GM23338 (cell line): Measurements from ENCODE around the gene SLC17A5. TPM values are rescaled to one million over a fixed set of nuclear protein-coding genes. Genes with fewer than 3 reads are reported as not detected.

Experiments used
- ATAC-seq: fragments of 200-7000 bp; cut with Tn5 transposase; 3 replicates; pipeline ENCODE4 v1.9.1; 2020
- DNase-seq: peaks from one replicate; pipeline ENCODE4 v3.0.0-alpha.2; 2015; ENCODE audit warnings: low spot score
- H2AFZ ChIP-seq: fragments of 200-600 bp; sonication (generic); 2 replicates; pipeline ENCODE4 v1.8.0; 2016; ENCODE audit warnings: antibody characterized with exemption, mild to moderate bottlenecking, moderate library complexity
- H3F3A ChIP-seq: fragments of 200-600 bp; sonication (generic); replicated peaks from 2 replicates; pipeline ENCODE4 v1.8.0; 2017; ENCODE audit warnings: antibody characterized with exemption, mixed run types, low read depth
- H3K27ac ChIP-seq: fragments of 200-600 bp; sonication (generic); 2 replicates; pipeline ENCODE4 v1.6.1; 2016; ENCODE audit warnings: low read depth
- H3K27me3 ChIP-seq: fragments of 200-600 bp; sonication (generic); 2 replicates; pipeline ENCODE4 v1.8.0; 2016; ENCODE audit warnings: mild to moderate bottlenecking, mixed run types, moderate library complexity; ENCODE audit not compliant: insufficient read depth
- H3K36me3 ChIP-seq: fragments of 200-600 bp; sonication (generic); 2 replicates; pipeline ENCODE4 v1.8.0; 2016; ENCODE audit warnings: mild to moderate bottlenecking; ENCODE audit not compliant: insufficient read depth
- H3K4me1 ChIP-seq: fragments of 200-600 bp; sonication (generic); 2 replicates; pipeline ENCODE4 v1.8.0; 2016; ENCODE audit warnings: mild to moderate bottlenecking, moderate library complexity; ENCODE audit not compliant: insufficient read depth
- H3K4me2 ChIP-seq: fragments of 200-600 bp; sonication (generic); 2 replicates; pipeline ENCODE4 v1.7.1; 2017; ENCODE audit warnings: mixed run types
- H3K4me3 ChIP-seq: fragments of 200-600 bp; sonication (generic); 2 replicates; pipeline ENCODE4 v1.6.1; 2016; ENCODE audit warnings: mixed run types
- H3K79me2 ChIP-seq: fragments of 200-600 bp; sonication (generic); replicated peaks from 2 replicates; pipeline ENCODE4 v1.8.0; 2017; ENCODE audit warnings: mild to moderate bottlenecking; ENCODE audit not compliant: insufficient read depth
- H3K9me2 ChIP-seq: fragments of 200-600 bp; sonication (generic); 2 replicates; pipeline ENCODE4 v1.8.0; 2017; ENCODE audit not compliant: insufficient read depth
- H4K20me1 ChIP-seq: fragments of 200-600 bp; sonication (generic); replicated peaks from 2 replicates; pipeline ENCODE4 v1.8.0; 2017; ENCODE audit warnings: mild to moderate bottlenecking; ENCODE audit not compliant: insufficient read depth
- H3K27ac Mint-ChIP-seq: 2 replicates; pipeline ENCODE4 v1.8.0; 2020; ENCODE audit warnings: inconsistent platforms, mild to moderate bottlenecking, moderate library complexity, mixed read lengths
- H3K27me3 Mint-ChIP-seq: 3 replicates; pipeline ENCODE4 v1.8.0; 2022; ENCODE audit warnings: low read depth, mild to moderate bottlenecking, moderate library complexity, mixed read lengths, inconsistent platforms; ENCODE audit not compliant: insufficient read depth, poor library complexity
- H3K36me3 Mint-ChIP-seq: 3 replicates; pipeline ENCODE4 v1.8.0; 2021; ENCODE audit warnings: low read depth, mild to moderate bottlenecking, inconsistent platforms, moderate library complexity, mixed read lengths
- H3K4me1 Mint-ChIP-seq: 3 replicates; pipeline ENCODE4 v1.8.0; 2020; ENCODE audit warnings: mild to moderate bottlenecking, inconsistent platforms, mixed read lengths
- H3K4me3 Mint-ChIP-seq: 3 replicates; pipeline ENCODE4 v1.8.0; 2021; ENCODE audit warnings: moderate library complexity, mild to moderate bottlenecking, inconsistent platforms, mixed read lengths
- H3K9me3 Mint-ChIP-seq: 3 replicates; pipeline ENCODE4 v1.8.0; 2020; ENCODE audit warnings: moderate library complexity, mild to moderate bottlenecking, inconsistent platforms, mixed read lengths
- CREB1 ChIP-seq: fragments of 250-450 bp; sonication (Bioruptor Pico); IDR thresholded peaks from 2 replicates; pipeline ENCODE4 v1.5.0; 2020; ENCODE audit warnings: low read depth, mild to moderate bottlenecking, moderate library complexity
- EZH2phosphoT487 ChIP-seq: fragments of 200-600 bp; sonication (generic); IDR thresholded peaks from one replicate; pipeline ENCODE4 v1.8.1; 2018; ENCODE audit warnings: antibody characterized with exemption; ENCODE audit not compliant: unreplicated experiment
- JUNB ChIP-seq: IDR thresholded peaks from one replicate; pipeline ENCODE4 v1.6.1; 2016; ENCODE audit warnings: antibody characterized with exemption; ENCODE audit not compliant: unreplicated experiment
- STAT1 ChIP-seq: IDR thresholded peaks from one replicate; pipeline ENCODE4 v1.6.1; 2016; ENCODE audit warnings: antibody characterized with exemption; ENCODE audit not compliant: unreplicated experiment
- ZNF331 ChIP-seq: fragments of 250-450 bp; sonication (Bioruptor Pico); IDR thresholded peaks from 2 replicates; pipeline ENCODE4 v1.5.0; 2020; ENCODE audit warnings: low read depth, mild to moderate bottlenecking, moderate library complexity
- polyA plus RNA-seq: library from polyadenylated mRNA; unstranded; fragments of >200 nt; fragmentation: Nextera tagmentation; extraction: Ambion mirVana; gene quantifications from 2 replicates; pipeline ENCODE4 v1.2.1, GENCODE V29; 2016
- total RNA-seq: library from RNA; depleted of rRNA; stranded (reverse); fragments of >200 nt; shearing (Covaris generic); gene quantifications from 2 replicates; pipeline ENCODE4 v1.2.3, GENCODE V29; 2014
- TF ChIP-seq, protein P1 (sequence below): IDR thresholded peaks from 2 replicates; pipeline ENCODE4 v1.6.1; 2016; ENCODE audit warnings: antibody characterized with exemption
- TF ChIP-seq, protein P2 (sequence below): IDR thresholded peaks from one replicate; pipeline ENCODE4 v1.6.1; 2018; ENCODE audit warnings: antibody characterized with exemption; ENCODE audit not compliant: unreplicated experiment
- TF ChIP-seq, protein P3 (sequence below): fragments of 250-450 bp; sonication (Bioruptor Pico); IDR thresholded peaks from 2 replicates; pipeline ENCODE4 v1.5.0; 2020; ENCODE audit warnings: mild to moderate bottlenecking, moderate library complexity

SLC17A5 gene
- total and polyA plus RNA-seq, 2 experiments from 2014 or later: 9.2 to 17.7 TPM

GRCh38 chr6:73653571-73654424 lies at the start of gene SLC17A5 (continued):
- TF ChIP-seq, protein P1, sequence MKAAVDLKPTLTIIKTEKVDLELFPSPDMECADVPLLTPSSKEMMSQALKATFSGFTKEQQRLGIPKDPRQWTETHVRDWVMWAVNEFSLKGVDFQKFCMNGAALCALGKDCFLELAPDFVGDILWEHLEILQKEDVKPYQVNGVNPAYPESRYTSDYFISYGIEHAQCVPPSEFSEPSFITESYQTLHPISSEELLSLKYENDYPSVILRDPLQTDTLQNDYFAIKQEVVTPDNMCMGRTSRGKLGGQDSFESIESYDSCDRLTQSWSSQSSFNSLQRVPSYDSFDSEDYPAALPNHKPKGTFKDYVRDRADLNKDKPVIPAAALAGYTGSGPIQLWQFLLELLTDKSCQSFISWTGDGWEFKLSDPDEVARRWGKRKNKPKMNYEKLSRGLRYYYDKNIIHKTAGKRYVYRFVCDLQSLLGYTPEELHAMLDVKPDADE: peak; percentile 57; the same call in 1 of the 2 replicates

DNA sequence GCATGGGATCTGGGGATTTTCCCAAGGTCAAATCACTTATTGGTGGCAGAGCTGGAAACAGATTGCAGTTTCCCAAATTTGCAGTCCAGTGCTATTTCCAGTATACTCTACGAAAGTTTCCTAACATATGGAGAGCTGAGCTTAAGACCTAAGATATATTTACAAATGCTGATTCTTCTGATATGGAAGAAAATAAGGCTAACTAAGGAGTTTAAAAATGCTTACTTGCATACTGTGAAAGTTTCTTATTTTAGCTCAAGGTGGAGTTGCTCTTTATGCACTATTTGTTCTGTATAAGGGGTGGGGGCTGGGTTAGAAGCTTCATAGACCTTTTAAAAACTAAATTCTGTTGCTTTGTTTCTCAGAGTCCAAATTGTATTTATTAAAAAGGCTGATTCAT lies 49.7 kb upstream of the SLC17A5 start:
- H3K4me1 ChIP-seq: no peaks in the 10 kb centered on the region
- no peaks in the 10 kb centered on the region for H3K79me2 ChIP-seq
- DNase-seq (no peak), ATAC-seq (no peak)
- Mint-ChIP-seq H3K4me1 (peaks cover 4% of the 10 kb centered on the region; the same call in 1 of the 3 replicates), H3K36me3 (no peaks in the 10 kb centered on the region), H3K27me3 (no peaks in the 10 kb centered on the region), H3K4me3 (no peak overlapping the region), H3K27ac (no peak overlapping the region), H3K9me3 (no peaks in the 10 kb centered on the region)
- H3F3A ChIP-seq: no peaks in the 10 kb centered on the region
- no peaks in the 10 kb centered on the region; the same call in 1 of the 2 replicates for H3K36me3 ChIP-seq
- TF ChIP-seq, protein P2, sequence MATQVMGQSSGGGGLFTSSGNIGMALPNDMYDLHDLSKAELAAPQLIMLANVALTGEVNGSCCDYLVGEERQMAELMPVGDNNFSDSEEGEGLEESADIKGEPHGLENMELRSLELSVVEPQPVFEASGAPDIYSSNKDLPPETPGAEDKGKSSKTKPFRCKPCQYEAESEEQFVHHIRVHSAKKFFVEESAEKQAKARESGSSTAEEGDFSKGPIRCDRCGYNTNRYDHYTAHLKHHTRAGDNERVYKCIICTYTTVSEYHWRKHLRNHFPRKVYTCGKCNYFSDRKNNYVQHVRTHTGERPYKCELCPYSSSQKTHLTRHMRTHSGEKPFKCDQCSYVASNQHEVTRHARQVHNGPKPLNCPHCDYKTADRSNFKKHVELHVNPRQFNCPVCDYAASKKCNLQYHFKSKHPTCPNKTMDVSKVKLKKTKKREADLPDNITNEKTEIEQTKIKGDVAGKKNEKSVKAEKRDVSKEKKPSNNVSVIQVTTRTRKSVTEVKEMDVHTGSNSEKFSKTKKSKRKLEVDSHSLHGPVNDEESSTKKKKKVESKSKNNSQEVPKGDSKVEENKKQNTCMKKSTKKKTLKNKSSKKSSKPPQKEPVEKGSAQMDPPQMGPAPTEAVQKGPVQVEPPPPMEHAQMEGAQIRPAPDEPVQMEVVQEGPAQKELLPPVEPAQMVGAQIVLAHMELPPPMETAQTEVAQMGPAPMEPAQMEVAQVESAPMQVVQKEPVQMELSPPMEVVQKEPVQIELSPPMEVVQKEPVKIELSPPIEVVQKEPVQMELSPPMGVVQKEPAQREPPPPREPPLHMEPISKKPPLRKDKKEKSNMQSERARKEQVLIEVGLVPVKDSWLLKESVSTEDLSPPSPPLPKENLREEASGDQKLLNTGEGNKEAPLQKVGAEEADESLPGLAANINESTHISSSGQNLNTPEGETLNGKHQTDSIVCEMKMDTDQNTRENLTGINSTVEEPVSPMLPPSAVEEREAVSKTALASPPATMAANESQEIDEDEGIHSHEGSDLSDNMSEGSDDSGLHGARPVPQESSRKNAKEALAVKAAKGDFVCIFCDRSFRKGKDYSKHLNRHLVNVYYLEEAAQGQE: no peak
- TF ChIP-seq ZNF331: no peak
- TF ChIP-seq JUNB: no peak
- TF ChIP-seq, protein P3, sequence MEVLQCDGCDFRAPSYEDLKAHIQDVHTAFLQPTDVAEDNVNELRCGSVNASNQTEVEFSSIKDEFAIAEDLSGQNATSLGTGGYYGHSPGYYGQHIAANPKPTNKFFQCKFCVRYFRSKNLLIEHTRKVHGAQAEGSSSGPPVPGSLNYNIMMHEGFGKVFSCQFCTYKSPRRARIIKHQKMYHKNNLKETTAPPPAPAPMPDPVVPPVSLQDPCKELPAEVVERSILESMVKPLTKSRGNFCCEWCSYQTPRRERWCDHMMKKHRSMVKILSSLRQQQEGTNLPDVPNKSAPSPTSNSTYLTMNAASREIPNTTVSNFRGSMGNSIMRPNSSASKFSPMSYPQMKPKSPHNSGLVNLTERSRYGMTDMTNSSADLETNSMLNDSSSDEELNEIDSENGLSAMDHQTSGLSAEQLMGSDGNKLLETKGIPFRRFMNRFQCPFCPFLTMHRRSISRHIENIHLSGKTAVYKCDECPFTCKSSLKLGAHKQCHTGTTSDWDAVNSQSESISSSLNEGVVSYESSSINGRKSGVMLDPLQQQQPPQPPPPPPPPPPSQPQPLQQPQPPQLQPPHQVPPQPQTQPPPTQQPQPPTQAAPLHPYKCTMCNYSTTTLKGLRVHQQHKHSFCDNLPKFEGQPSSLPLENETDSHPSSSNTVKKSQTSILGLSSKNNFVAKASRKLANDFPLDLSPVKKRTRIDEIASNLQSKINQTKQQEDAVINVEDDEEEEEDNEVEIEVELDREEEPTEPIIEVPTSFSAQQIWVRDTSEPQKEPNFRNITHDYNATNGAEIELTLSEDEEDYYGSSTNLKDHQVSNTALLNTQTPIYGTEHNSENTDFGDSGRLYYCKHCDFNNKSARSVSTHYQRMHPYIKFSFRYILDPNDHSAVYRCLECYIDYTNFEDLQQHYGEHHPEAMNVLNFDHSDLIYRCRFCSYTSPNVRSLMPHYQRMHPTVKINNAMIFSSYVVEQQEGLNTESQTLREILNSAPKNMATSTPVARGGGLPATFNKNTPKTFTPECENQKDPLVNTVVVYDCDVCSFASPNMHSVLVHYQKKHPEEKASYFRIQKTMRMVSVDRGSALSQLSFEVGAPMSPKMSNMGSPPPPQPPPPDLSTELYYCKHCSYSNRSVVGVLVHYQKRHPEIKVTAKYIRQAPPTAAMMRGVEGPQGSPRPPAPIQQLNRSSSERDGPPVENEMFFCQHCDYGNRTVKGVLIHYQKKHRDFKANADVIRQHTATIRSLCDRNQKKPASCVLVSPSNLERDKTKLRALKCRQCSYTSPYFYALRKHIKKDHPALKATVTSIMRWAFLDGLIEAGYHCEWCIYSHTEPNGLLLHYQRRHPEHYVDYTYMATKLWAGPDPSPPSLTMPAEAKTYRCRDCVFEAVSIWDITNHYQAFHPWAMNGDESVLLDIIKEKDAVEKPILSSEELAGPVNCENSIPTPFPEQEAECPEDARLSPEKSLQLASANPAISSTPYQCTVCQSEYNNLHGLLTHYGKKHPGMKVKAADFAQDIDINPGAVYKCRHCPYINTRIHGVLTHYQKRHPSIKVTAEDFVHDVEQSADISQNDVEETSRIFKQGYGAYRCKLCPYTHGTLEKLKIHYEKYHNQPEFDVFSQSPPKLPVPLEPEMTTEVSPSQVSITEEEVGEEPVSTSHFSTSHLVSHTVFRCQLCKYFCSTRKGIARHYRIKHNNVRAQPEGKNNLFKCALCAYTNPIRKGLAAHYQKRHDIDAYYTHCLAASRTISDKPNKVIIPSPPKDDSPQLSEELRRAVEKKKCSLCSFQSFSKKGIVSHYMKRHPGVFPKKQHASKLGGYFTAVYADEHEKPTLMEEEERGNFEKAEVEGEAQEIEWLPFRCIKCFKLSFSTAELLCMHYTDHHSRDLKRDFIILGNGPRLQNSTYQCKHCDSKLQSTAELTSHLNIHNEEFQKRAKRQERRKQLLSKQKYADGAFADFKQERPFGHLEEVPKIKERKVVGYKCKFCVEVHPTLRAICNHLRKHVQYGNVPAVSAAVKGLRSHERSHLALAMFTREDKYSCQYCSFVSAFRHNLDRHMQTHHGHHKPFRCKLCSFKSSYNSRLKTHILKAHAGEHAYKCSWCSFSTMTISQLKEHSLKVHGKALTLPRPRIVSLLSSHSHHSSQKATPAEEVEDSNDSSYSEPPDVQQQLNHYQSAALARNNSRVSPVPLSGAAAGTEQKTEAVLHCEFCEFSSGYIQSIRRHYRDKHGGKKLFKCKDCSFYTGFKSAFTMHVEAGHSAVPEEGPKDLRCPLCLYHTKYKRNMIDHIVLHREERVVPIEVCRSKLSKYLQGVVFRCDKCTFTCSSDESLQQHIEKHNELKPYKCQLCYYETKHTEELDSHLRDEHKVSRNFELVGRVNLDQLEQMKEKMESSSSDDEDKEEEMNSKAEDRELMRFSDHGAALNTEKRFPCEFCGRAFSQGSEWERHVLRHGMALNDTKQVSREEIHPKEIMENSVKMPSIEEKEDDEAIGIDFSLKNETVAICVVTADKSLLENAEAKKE (CRISPR knock-in tag): no peak
- TF ChIP-seq EZH2phosphoT487: no peak
- TF ChIP-seq, protein P1: no peak
- TF ChIP-seq CREB1 (CRISPR knock-in tag): no peak
- no peak for TF ChIP-seq STAT1
- H2AFZ ChIP-seq: no peak overlapping the region
- H3K4me3 ChIP-seq: no peak overlapping the region
- H3K27ac ChIP-seq: no peak overlapping the region
- no peak overlapping the region for H3K4me2 ChIP-seq
- H3K27me3 ChIP-seq: no peaks in the 10 kb centered on the region
- H4K20me1 ChIP-seq: no peaks in the 10 kb centered on the region
- no peaks in the 10 kb centered on the region for H3K9me2 ChIP-seq
